SK-MEL-5 (cell line): ENCODE measurements around the gene RASA1. TPM values are rescaled to one million over a fixed set of nuclear protein-coding genes. Genes with fewer than 3 reads are reported as not detected.

Source experiments
- DNase-seq: peaks from one replicate; pipeline ENCODE4 v3.0.0-alpha.2; 2016; ENCODE audit warnings: low read depth, low spot score
- in situ Hi-C: cut with HindIII; loops from 2 replicates; pipeline ENCODE4 v1.10.0; 2016; ENCODE audit warnings: low sequenced_read_pairs, high pct_unique_total_duplicates, low pct_unique_long_range_greater_than_20kb
- polyA plus RNA-seq, 2 experiments: library from polyadenylated mRNA; depleted of rRNA; stranded (reverse); fragments of >200 nt; gene quantifications; 2 replicates each; pipeline ENCODE4 v1.2.3, GENCODE V29; 2015
- total RNA-seq: library from RNA; depleted of rRNA; stranded (reverse); fragments of >200 nt; shearing (Covaris generic); gene quantifications from 2 replicates; pipeline ENCODE4 v1.2.3, GENCODE V29; 2014; rRNA removed

Gene RASA1
- 16.5 and 21.0 TPM in 2 replicates for total RNA-seq
- polyA plus RNA-seq (2015; cell fraction: cytosol; rRNA removed), result 19.3 and 30.6 TPM in 2 replicates
- 41.1 and 41.6 TPM in 2 replicates for polyA plus RNA-seq (2015; cell fraction: nucleus; rRNA removed)

GRCh38 chr5:87267574-87268125, at the start of gene RASA1:
Gene RASA1, plus strand, starts transcription at chr5:87267883. Its CDS starts 569 bp downstream, at chr5:87268452.
- DNase-seq, result peak; percentile 92
- in situ Hi-C loops, result no loop called here

DNA sequence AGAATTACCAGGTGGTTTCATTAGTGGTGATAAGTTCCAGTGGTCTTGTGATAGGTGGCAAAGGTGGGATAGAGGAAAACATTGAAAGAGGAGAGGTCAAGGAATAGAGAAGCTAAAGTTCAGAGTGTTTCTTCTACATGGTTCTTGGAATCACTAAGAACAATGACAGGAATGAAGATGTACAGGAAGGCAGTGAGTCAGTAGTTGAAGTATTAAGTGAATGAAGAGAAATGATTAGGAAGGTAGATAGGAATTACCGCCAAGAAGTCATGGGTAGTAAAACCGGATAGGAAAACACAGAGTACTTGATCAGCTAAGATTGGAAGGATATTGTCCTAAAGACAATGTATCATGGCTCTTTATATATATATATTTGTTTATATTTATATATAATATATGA, 37.9 kb upstream of the RASA1 start:
- DNase-seq, result no peak
- in situ Hi-C loops, result no loop called here

GRCh38 chr5:87231037-87231808, 36.5 kb upstream of the RASA1 start:
- in situ Hi-C loops, result no loop called here
- no peak for DNase-seq

- in situ Hi-C loops, result no loop called here
Measured at GRCh38 chr5:87233143-87233542, 34.5 kb upstream of the RASA1 start.

DNA sequence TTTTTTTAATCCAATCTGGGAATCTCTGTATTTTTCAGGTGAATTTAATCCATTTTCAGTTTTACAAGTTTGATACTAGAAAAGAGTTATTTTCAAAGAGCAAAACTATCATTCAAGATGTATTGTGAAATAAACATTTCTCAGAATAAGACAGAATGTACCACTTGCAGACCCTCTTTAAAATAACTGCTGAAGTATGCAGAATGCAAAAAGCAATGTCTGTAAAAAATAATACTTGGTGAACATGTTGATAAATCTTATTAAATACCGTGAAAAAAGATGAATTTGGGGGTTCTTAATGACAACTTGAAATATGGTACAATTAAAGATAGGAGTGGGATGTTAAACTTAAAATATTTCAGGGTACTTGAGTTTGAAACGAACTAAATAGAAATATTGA, 26.1 kb upstream of the RASA1 start:
- in situ Hi-C loops, result no loop called here
- no peak for DNase-seq

More at GRCh38 chr5:87233143-87233542, 34.5 kb upstream of the RASA1 start:
- no peak for DNase-seq

- in situ Hi-C loops, result no loop called here
- DNase-seq, result peak; percentile 14
Measured at GRCh38 chr5:87242242-87242641, 25.4 kb upstream of the RASA1 start.

DNA sequence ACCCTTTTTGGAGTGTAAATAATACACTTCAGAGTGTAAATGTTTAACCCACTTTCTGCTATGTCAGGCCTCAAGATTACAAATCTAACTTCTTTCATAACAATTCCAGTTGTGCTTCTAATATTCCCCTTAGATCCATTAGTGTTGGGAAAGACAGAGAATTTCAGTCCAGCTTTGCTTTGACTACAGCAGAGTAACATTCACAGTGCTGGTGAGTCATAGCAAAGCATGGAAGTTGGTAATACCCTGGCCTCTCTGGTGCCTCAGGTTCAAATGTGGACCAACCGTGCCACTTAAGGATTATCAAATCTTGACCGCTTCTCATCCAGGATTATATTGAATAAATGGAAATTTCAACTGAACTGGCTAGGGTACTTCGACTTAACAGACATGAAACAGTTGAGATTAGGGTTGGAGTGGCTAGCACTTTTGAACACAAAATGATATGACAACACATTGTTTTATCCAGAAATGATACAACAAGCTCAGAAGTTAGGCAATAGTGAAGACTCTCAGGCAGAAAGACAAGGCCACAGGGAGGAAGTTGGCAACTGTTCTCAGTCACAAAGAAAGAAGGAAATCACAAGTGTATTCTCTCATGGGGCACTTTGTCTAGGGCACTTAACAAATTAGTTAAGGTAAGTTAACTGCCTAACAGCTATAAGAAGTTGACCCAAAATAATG, 24.4 kb upstream of the RASA1 start:
- in situ Hi-C loops, result no loop called here
- no peak for DNase-seq

GRCh38 chr5:87245451-87245850, 22.2 kb upstream of the RASA1 start:
- DNase-seq, result no peak
- in situ Hi-C loops, result no loop called here

- in situ Hi-C loops, result no loop called here
- DNase-seq, result no peak
Measured at GRCh38 chr5:87246061-87246460, 21.6 kb upstream of the RASA1 start.

GRCh38 chr5:87252283-87252605, 15.4 kb upstream of the RASA1 start:
- no peak for DNase-seq
- in situ Hi-C loops, result no loop called here

DNA sequence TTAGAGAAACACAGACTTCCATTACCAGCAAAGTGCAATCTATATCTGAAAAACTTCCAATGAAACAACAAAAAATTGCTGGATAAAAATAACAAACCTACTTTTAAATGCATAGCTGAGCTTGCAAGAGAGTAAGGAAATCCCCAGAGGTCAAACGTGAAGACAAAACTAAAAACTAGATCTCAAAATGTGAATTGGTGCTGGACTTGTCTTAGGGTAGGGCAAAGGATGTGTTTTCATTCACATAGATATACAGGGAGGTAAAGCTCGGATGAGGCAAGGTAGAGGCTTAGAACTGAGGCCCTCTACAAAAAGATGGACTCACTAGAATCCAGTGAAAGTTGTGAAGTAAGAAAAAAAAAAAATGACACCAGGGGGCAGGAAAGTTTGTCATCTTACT, 13.6 kb upstream of the RASA1 start:
- in situ Hi-C loops, result no loop called here
- DNase-seq, result no peak

- no peak for DNase-seq
- in situ Hi-C loops, result no loop called here
Measured at GRCh38 chr5:87258507-87258906, 9.2 kb upstream of the RASA1 start.

DNA sequence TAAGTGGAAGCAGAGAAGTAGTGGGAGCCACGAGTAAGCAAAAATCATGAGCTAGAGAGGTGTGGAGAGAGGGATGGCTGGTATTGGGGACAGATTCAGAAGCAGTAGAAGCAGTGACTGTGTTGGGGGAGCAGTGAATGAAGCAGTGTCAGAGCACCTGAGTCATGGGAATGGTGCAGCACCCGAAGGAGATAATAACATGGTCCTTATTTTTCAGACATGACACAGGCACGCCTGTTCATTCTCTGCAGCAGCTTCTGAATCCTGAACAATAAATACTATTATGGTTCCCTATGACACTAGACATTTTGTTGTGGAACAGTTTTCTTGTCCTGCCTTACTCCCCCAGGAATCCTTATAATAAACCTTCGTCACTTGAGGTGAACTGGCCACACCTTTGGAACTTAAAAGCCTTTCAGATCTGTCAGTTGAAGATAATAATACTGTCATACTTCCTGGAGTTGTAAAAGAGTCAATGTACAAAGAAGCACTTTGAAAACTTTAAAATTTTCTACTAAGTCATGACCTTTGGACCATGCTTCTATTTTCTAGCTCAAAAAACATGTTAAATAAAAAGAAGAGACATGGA, 7.0 kb upstream of the RASA1 start:
- in situ Hi-C loops, result no loop called here
- DNase-seq, result peak; percentile 57

GRCh38 chr5:87263498-87263897, 4.2 kb upstream of the RASA1 start:
- in situ Hi-C loops, result no loop called here
- no peak for DNase-seq

DNA sequence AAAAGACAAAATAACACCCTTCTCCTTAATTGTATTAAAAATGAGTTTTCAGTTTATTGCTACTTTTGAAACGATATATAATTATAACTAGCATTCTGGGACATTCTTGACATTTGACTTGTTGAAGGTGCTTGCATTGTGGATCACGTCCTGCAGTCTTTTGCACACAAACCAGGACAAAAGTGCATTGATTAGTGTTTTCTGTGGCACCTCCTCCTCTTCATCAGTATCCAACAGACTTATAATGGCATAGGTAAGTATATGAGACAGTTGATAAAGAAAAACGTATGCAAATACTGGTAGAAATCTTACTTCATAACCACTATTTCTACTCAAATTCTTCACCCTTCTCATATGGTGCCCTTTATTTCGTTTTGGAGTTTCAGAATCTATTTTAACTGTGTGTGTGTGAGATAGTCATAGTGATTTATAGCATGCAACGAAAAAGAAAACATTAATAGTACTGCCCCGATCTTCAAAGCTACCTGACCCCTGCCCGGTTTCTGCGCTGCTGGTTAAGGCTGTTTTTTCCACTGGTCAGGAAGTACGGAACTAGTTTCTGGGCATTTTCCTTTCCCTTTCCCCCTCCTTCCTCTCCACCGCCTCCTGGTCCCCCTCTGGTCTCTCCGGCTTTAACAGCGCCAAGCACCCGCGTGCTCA, 639 bp upstream of the RASA1 start:
- DNase-seq, result peak; percentile 8
- in situ Hi-C loops, result no loop called here

DNA sequence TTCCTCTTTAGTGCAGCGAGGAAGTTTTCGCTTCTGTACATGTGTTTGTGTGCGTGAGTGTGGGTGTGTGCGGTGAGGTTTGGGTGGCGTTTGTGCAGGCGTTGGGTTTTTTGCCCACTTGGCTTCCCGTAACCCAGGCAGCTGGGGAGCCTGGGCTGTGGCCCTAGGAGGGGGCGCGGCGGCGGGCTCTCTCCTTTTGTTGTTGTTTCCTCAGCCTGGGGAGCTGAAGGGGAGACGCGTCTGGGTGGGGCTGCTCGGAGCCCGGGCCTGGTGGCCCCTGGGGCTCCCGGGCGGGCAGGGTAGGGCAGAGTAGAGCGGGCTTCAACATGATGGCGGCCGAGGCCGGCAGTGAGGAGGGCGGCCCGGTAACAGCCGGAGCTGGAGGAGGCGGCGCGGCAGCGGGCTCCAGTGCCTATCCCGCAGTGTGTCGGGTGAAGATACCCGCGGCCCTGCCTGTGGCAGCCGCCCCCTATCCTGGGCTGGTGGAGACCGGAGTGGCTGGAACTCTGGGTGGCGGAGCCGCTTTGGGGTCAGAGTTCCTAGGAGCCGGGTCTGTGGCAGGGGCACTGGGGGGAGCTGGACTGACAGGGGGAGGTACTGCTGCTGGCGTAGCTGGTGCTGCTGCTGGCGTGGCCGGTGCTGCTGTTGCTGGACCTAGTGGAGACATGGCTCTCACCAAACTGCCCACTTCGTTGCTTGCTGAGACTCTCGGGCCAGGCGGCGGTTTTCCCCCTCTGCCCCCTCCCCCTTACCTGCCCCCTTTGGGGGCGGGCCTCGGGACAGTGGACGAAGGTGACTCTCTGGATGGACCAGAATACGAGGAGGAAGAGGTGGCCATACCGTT, 665 bp downstream of the RASA1 start:
- in situ Hi-C loops, result no loop called here
- peak; percentile 54 for DNase-seq

DNA sequence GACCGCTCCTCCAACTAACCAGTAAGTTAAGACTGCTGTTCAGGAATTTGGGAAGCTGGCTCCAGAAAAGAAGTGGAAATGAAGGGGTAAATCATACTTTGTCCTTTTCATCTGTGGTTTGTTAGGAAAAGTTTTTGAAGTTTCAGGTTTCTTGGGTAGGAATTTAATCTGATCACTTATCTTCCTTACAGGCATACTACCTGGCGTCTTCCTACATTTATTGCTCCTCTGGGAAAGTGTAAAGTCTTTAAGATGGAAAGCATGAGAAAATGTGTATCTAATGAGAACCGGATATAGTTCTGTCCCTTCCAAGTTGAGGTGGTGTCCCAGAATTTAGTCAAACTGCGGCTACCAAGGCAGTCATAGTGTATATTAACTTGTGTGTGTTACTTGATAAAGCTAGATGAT, 1.3 kb downstream of the RASA1 start:
- in situ Hi-C loops, result no loop called here

More for the DNA sequence above, 1.3 kb downstream of the RASA1 start:
- no peak for DNase-seq
